H9 (cell line): ENCODE measurements around the gene C12orf75. TPM values are rescaled to one million over a fixed set of nuclear protein-coding genes. Genes with fewer than 3 reads are reported as not detected.

Experiments used
- DNase-seq: peaks from one replicate; pipeline ENCODE4 v3.0.0-alpha.2; 2017
- H2AFZ ChIP-seq: one replicate; pipeline ENCODE4 v1.6.1; 2013; ENCODE audit warnings: mild to moderate bottlenecking, low read length, control low read depth, moderate library complexity
- H2AK5ac ChIP-seq: 2 replicates; pipeline ENCODE4 v1.6.1; 2013; ENCODE audit warnings: low read length, control low read depth, mixed read lengths; ENCODE audit not compliant: insufficient read length
- H2BK120ac ChIP-seq: one replicate; pipeline ENCODE4 v1.6.1; 2013; ENCODE audit warnings: low read depth, mild to moderate bottlenecking, low read length, control low read depth, inconsistent platforms; ENCODE audit not compliant: poor library complexity, severe bottlenecking
- H2BK12ac ChIP-seq: 2 replicates; pipeline ENCODE4 v1.6.1; 2013; ENCODE audit warnings: low read length, control low read depth, mixed read lengths, low read depth; ENCODE audit not compliant: insufficient read length
- H2BK15ac ChIP-seq: 2 replicates; pipeline ENCODE4 v1.6.1; 2013; ENCODE audit warnings: low read depth, low read length, control low read depth
- H2BK20ac ChIP-seq: one replicate; pipeline ENCODE4 v1.6.1; 2013; ENCODE audit warnings: low read depth, mild to moderate bottlenecking, low read length, control low read depth, inconsistent platforms; ENCODE audit not compliant: poor library complexity, severe bottlenecking
- H2BK5ac ChIP-seq: 2 replicates; pipeline ENCODE4 v1.6.1; 2013; ENCODE audit warnings: low read length, control low read depth, mixed read lengths; ENCODE audit not compliant: insufficient read length
- H3K14ac ChIP-seq: 2 replicates; pipeline ENCODE4 v1.6.1; 2013; ENCODE audit warnings: low read length, control low read depth; ENCODE audit not compliant: insufficient read depth
- H3K18ac ChIP-seq: 2 replicates; pipeline ENCODE4 v1.6.1; 2013; ENCODE audit warnings: low read depth, mild to moderate bottlenecking, mixed read lengths, low read length, control low read depth; ENCODE audit not compliant: insufficient read length
- H3K23ac ChIP-seq: 2 replicates; pipeline ENCODE4 v1.6.1; 2013; ENCODE audit warnings: low read length, control low read depth, mixed read lengths, low read depth; ENCODE audit not compliant: insufficient read length
- H3K23me2 ChIP-seq: 2 replicates; pipeline ENCODE4 v1.6.1; 2013; ENCODE audit warnings: low read depth, mild to moderate bottlenecking, mixed read lengths, low read length, control low read depth; ENCODE audit not compliant: insufficient read length, poor library complexity, severe bottlenecking
- H3K27ac ChIP-seq: 2 replicates; pipeline ENCODE4 v1.5.1; 2013; ENCODE audit warnings: low read length, control low read depth, mixed read lengths, low read depth; ENCODE audit not compliant: insufficient read length
- H3K27me3 ChIP-seq: 2 replicates; pipeline ENCODE4 v1.6.1; 2013; ENCODE audit warnings: low read length, control low read depth, inconsistent platforms; ENCODE audit not compliant: insufficient read depth
- H3K4ac ChIP-seq: 2 replicates; pipeline ENCODE4 v1.6.1; 2013; ENCODE audit warnings: low read depth, mild to moderate bottlenecking, control low read depth, inconsistent platforms, low read length, moderate library complexity
- H3K4me1 ChIP-seq: 2 replicates; pipeline ENCODE4 v1.6.1; 2013; ENCODE audit warnings: low read length, control low read depth, inconsistent platforms; ENCODE audit not compliant: insufficient read depth
- H3K4me2 ChIP-seq: 2 replicates; pipeline ENCODE4 v1.6.1; 2013; ENCODE audit warnings: low read length, control low read depth, mixed read lengths; ENCODE audit not compliant: insufficient read length, insufficient read depth
- H3K56ac ChIP-seq: 2 replicates; pipeline ENCODE4 v1.6.1; 2013; ENCODE audit warnings: low read depth, mild to moderate bottlenecking, mixed read lengths, low read length, control low read depth; ENCODE audit not compliant: insufficient read length
- H3K79me1 ChIP-seq: 2 replicates; pipeline ENCODE4 v1.6.1; 2013; ENCODE audit warnings: low read depth, mild to moderate bottlenecking, moderate library complexity, low read length, control low read depth, inconsistent platforms; ENCODE audit not compliant: insufficient read depth, poor library complexity, severe bottlenecking
- H3K79me2 ChIP-seq: 2 replicates; pipeline ENCODE4 v1.6.1; 2013; ENCODE audit warnings: low read length, control low read depth, inconsistent platforms; ENCODE audit not compliant: insufficient read depth
- H3K9ac ChIP-seq: 2 replicates; pipeline ENCODE4 v1.6.1; 2013; ENCODE audit warnings: low read length, control low read depth, mixed read lengths; ENCODE audit not compliant: insufficient read length; ENCODE audit errors: extremely low read depth
- H3K9me3 ChIP-seq: one replicate; pipeline ENCODE4 v1.6.1; 2013; ENCODE audit warnings: low read depth, low read length, inconsistent platforms; ENCODE audit not compliant: control insufficient read depth
- H3T11ph ChIP-seq: one replicate; pipeline ENCODE4 v1.6.1; 2013; ENCODE audit warnings: mild to moderate bottlenecking, low read length, control low read depth, inconsistent platforms
- H4K20me1 ChIP-seq: one replicate; pipeline ENCODE4 v1.6.1; 2013; ENCODE audit not compliant: control insufficient read depth, insufficient read length, insufficient read depth
- H4K5ac ChIP-seq: 2 replicates; pipeline ENCODE4 v1.6.1; 2013; ENCODE audit warnings: low read depth, mild to moderate bottlenecking, mixed read lengths, low read length, control low read depth; ENCODE audit not compliant: insufficient read length
- H4K8ac ChIP-seq: replicated peaks from 2 replicates; pipeline ENCODE4 v1.6.1; 2013; ENCODE audit warnings: low read length, control low read depth, mixed read lengths, low read depth; ENCODE audit not compliant: insufficient read length
- H4K91ac ChIP-seq: 2 replicates; pipeline ENCODE4 v1.6.1; 2013; ENCODE audit warnings: low read depth, mild to moderate bottlenecking, moderate library complexity, mixed read lengths, low read length, control low read depth; ENCODE audit not compliant: insufficient read length
- H3K27ac Mint-ChIP-seq, 3 experiments: 2 replicates in 2 of 3; 3 replicates in 1 of 3; pipeline ENCODE4 v1.8.0; 2020 to 2021; ENCODE audit warnings: mixed read lengths in 3 of 3, mild to moderate bottlenecking in 1 of 3, moderate library complexity in 1 of 3
- H3K27me3 Mint-ChIP-seq: 2 replicates; pipeline ENCODE4 v1.8.0; 2021; ENCODE audit warnings: low read depth, mild to moderate bottlenecking, moderate library complexity, mixed read lengths
- H3K36me3 Mint-ChIP-seq, 3 experiments: 2 replicates in 2 of 3; 3 replicates in 1 of 3; pipeline ENCODE4 v1.8.0; 2020 to 2021; ENCODE audit warnings: low read depth in 3 of 3, mixed read lengths in 3 of 3; ENCODE audit not compliant: insufficient read depth in 1 of 3
- H3K4me1 Mint-ChIP-seq, 2 experiments: 2 replicates each; pipeline ENCODE4 v1.8.0; 2020; ENCODE audit warnings: mixed read lengths in 2 of 2
- H3K4me3 Mint-ChIP-seq, 2 experiments: 2 replicates in 1 of 2; 3 replicates in 1 of 2; pipeline ENCODE4 v1.8.0; 2020 to 2021; ENCODE audit warnings: mild to moderate bottlenecking in 2 of 2, mixed read lengths in 2 of 2, moderate library complexity in 1 of 2
- H3K9me3 Mint-ChIP-seq, 2 experiments: 2 replicates in 1 of 2; 3 replicates in 1 of 2; pipeline ENCODE4 v1.8.0; 2020; ENCODE audit warnings: mild to moderate bottlenecking in 2 of 2, mixed read lengths in 2 of 2, moderate library complexity in 1 of 2
- CTCF ChIP-seq: fragments of 200-600 bp; sonication (generic); conservative IDR thresholded peaks from 3 replicates; pipeline ENCODE4 v1.8.0; 2021; ENCODE audit warnings: antibody characterized with exemption, mild to moderate bottlenecking
- WGBS: extraction: QIAGEN DNeasy Blood & Tissue Kit; methylation state at CpG from one replicate; pipeline ENCODE4 v1.1.7; 2013; ENCODE audit warnings: missing lambda C conversion rate, low lambda C conversion rate, mixed read lengths; ENCODE audit not compliant: insufficient read length; ENCODE audit errors: extremely low coverage; 5-methylcytosine and 5-hydroxymethylcytosine counted together
- total RNA-seq: library from RNA; stranded (reverse); gene quantifications from 2 replicates; pipeline ENCODE4 v1.2.1, GENCODE V29; 2021

C12orf75 gene
- total RNA-seq, 1 experiment from 2014 or later, result 37.9 TPM

- Histone ChIP-seq H3K4ac (no peak overlapping the region), H2BK12ac (no peak overlapping the region), H3K14ac (no peak overlapping the region), H2BK20ac (no peak overlapping the region), H4K20me1 (no peaks in the 10 kb centered on the region), H2BK15ac (no peak overlapping the region), H3K23me2 (peaks cover 1% of the 10 kb centered on the region), H3K9ac (no peak overlapping the region), H2AFZ (no peak overlapping the region), H4K5ac (no peak overlapping the region), H2BK120ac (no peak overlapping the region), H3T11ph (no peak overlapping the region), H3K27ac (no peak overlapping the region), H4K8ac (no peak overlapping the region), H3K79me2 (no peaks in the 10 kb centered on the region), H3K4me1 (no peaks in the 10 kb centered on the region), H3K79me1 (no peaks in the 10 kb centered on the region), H3K18ac (no peak overlapping the region), H2AK5ac (no peak overlapping the region), H3K27me3 (no peaks in the 10 kb centered on the region), H3K56ac (no peak overlapping the region), H3K23ac (no peak overlapping the region), H2BK5ac (no peak overlapping the region), H4K91ac (no peak overlapping the region), H3K9me3 (no peaks in the 10 kb centered on the region), H3K4me2 (no peak overlapping the region)
- Mint-ChIP-seq H3K36me3 (no peaks in the 10 kb centered on the region), H3K9me3 (no peaks in the 10 kb centered on the region), H3K27ac (no peak overlapping the region), H3K4me1 (peaks cover 3 to 4% of the 10 kb centered on the region in 2 experiments), H3K4me3 (no peak overlapping the region), H3K27me3 (peaks cover 25% of the 10 kb centered on the region)
- no peak for DNase-seq
- WGBS, result 100% methylated on average over 1 of the region's 2 CpGs
- TF ChIP-seq CTCF, result no peak
Measured at GRCh38 chr12:105325117-105325516, 5.4 kb upstream of the C12orf75 start.
